K562 (cell line): ENCODE data around the gene RUVBL1. TPM values are rescaled to one million over a fixed set of nuclear protein-coding genes. Genes with fewer than 3 reads are reported as not detected.

ENCODE experiments used
- BRF1 ChIP-seq: IDR thresholded peaks from 3 replicates; pipeline ENCODE4 v1.6.1; 2011; ENCODE audit warnings: borderline replicate concordance, mild to moderate bottlenecking; ENCODE audit not compliant: insufficient read length; ENCODE audit errors: extremely low read depth
- CC2D1A ChIP-seq: fragments of 450-650 bp; IDR thresholded peaks from 2 replicates; pipeline ENCODE4 v1.6.1; 2017; ENCODE audit warnings: mild to moderate bottlenecking
- EP400 ChIP-seq: fragments of 450-650 bp; IDR thresholded peaks from 2 replicates; pipeline ENCODE4 v1.6.1; 2017; ENCODE audit warnings: antibody characterized with exemption, mild to moderate bottlenecking, moderate library complexity
- GABPA ChIP-seq: fragments of 200-800 bp; sonication (Bioruptor generic); conservative IDR thresholded peaks from 2 replicates; pipeline ENCODE4 v1.6.1; 2016; ENCODE audit warnings: low read depth, missing genetic modification characterization, missing compliant biosample characterization
- JUNB ChIP-seq: fragments of 450-650 bp; formaldehyde crosslinking; conservative IDR thresholded peaks from 2 replicates; pipeline ENCODE4 v1.4.0; 2020; ENCODE audit warnings: mild to moderate bottlenecking
- L3MBTL2 ChIP-seq: fragments of 450-650 bp; IDR thresholded peaks from 2 replicates; pipeline ENCODE4 v1.6.1; 2016; ENCODE audit warnings: mild to moderate bottlenecking, moderate library complexity
- NFRKB ChIP-seq: fragments of 450-650 bp; IDR thresholded peaks from 2 replicates; pipeline ENCODE4 v1.6.1; 2016; ENCODE audit warnings: low read depth
- NR3C1 ChIP-seq: sonication (generic); formaldehyde crosslinking; IDR thresholded peaks from 2 replicates; pipeline ENCODE4 v1.8.1; 2022; ENCODE audit warnings: missing genetic modification reagents
- RB1 ChIP-seq: fragments of 450-650 bp; IDR thresholded peaks from 2 replicates; pipeline ENCODE4 v1.6.1; 2017; ENCODE audit warnings: low read depth, mild to moderate bottlenecking
- SAP30 ChIP-seq: fragments of 200-600 bp; sonication (generic); IDR thresholded peaks from 2 replicates; pipeline ENCODE4 v1.6.1; 2012; ENCODE audit warnings: borderline replicate concordance, low read depth, mild to moderate bottlenecking, moderate library complexity, low read length, control low read depth, inconsistent platforms; ENCODE audit not compliant: insufficient read depth, poor library complexity, severe bottlenecking
- SREBF1 ChIP-seq: fragments of 150-350 bp; IDR thresholded peaks from 2 replicates; pipeline ENCODE4 v1.6.1; 2014; ENCODE audit warnings: antibody characterized with exemption, low read depth, low read length, borderline replicate concordance
- ZNF174 ChIP-seq: fragments of 250-450 bp; sonication (Bioruptor Pico); IDR thresholded peaks from 2 replicates; pipeline ENCODE4 v1.4.0; 2020; ENCODE audit warnings: mild to moderate bottlenecking
- polyA plus RNA-seq, 8 experiments: library from polyadenylated mRNA; depleted of rRNA in 4 of 8; stranded (reverse) in 5 of 8; unstranded in 3 of 8; fragments of >200 nt; fragmentation: Nextera tagmentation in 2 of 8; fragmentation: Illumina TruSeq in 1 of 8; extraction: Ambion mirVana in 2 of 8; extraction: Trizol in 1 of 8; gene quantifications; 2 replicates each; pipeline versions ENCODE4 v1.2.1 to v1.2.3, GENCODE V29; 2011 to 2014; ENCODE audit warnings: inconsistent platforms in 1 of 8, missing spikeins in 1 of 8
- total RNA-seq, 7 experiments: library from RNA; depleted of rRNA in 6 of 7; stranded (reverse); fragments of >200 nt in 6 of 7; fragmentation: Illumina TruSeq in 2 of 7; extraction: Trizol in 2 of 7; gene quantifications; 2 replicates each; pipeline versions ENCODE4 v1.2.1 to v1.2.3, GENCODE V29; 2011 to 2021; ENCODE audit warnings: low replicate concordance in 1 of 7
- TF ChIP-seq, protein P1 (sequence below), 2 experiments: IDR thresholded peaks; 2 replicates each; pipeline ENCODE4 v1.6.1; 2011; ENCODE audit warnings: borderline replicate concordance in 1 of 2, control low read depth in 1 of 2, low read depth in 1 of 2, low read length in 1 of 2, mild to moderate bottlenecking in 1 of 2, mixed read lengths in 1 of 2, moderate library complexity in 1 of 2; ENCODE audit not compliant: insufficient read depth in 1 of 2, insufficient read length in 1 of 2, poor library complexity in 1 of 2, severe bottlenecking in 1 of 2; ENCODE audit errors: extremely low read depth in 1 of 2
- TF ChIP-seq, protein P2 (sequence below): conservative IDR thresholded peaks from 2 replicates; pipeline ENCODE4 v1.6.1; 2011; ENCODE audit warnings: low read depth, mild to moderate bottlenecking, low read length; ENCODE audit not compliant: control insufficient read depth
- TF ChIP-seq, protein P3 (sequence below), 2 experiments: fragments of 450-650 bp; conservative IDR thresholded peaks; 2 replicates each; pipeline ENCODE4 v1.6.1; 2017; ENCODE audit warnings: mild to moderate bottlenecking in 2 of 2, moderate library complexity in 2 of 2
- TF ChIP-seq, protein P4 (sequence below): fragments of 450-650 bp; formaldehyde crosslinking; IDR thresholded peaks from 2 replicates; pipeline ENCODE4 v1.4.0; 2020; ENCODE audit warnings: mild to moderate bottlenecking, moderate library complexity

Gene RUVBL1
- total and polyA plus RNA-seq, 9 of the 15 experiments (the other 6 are each of a cell fraction or from before 2014, with no cell fraction given), result 20.7 to 147 (median 113) TPM

DNA sequence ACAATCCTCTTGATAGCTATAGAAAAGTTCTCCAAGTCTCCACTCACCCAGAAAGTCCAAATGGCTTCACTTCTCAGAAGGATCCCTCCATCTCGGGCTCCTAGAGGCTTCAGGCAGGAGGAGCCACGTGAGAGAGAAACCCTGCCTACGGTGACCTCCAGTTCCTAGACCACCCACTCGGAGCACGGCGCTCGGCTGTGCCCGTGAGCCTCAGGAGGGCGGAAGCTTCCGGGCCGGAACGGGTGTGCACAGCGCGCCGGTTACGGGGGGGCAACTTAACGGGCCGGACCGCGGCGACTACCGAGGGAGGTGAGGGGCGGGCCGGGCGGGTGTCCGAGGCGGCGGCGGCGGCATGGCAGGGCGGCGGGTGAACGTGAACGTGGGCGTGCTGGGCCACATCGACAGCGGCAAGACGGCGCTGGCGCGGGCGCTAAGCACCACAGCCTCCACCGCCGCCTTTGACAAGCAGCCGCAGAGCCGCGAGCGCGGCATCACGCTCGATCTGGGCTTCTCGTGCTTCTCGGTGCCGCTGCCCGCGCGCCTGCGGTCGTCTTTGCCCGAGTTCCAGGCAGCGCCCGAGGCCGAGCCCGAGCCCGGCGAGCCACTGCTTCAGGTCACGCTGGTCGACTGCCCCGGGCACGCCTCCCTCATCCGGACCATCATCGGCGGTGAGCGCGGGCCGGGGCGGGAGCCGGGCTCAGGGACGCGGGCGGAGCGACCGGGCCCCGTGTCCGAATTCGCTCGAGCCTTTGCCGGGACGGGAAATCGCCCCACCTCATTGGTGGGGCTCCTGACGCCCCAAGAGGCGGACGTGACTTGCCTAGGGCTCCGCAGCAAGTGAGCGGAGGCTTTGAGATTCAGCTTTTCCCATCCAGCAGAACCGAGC lies 29.8 kb upstream of the RUVBL1 start, which contains the start of gene EEFSEC (continued):
- TF ChIP-seq EP400 (peak; percentile 62; the same call in 1 of the 2 replicates), JUNB (CRISPR knock-in tag) (no peak), RB1 (peak; percentile 66; the same call in 1 of the 2 replicates), NFRKB (0 out of 2 replicates have a peak, but pooled peaks have one; percentile 41), L3MBTL2 (peak; percentile 81), CC2D1A (peak; percentile 85), GABPA (peak; percentile 93), NR3C1 (CRISPR knock-in tag) (0 out of 2 replicates have a peak, but pooled peaks have one; percentile 64), BRF1 (no peak), SAP30 (peak; percentile 80), SREBF1 (no peak), ZNF174 (no peak)
- TF ChIP-seq, protein P1, sequence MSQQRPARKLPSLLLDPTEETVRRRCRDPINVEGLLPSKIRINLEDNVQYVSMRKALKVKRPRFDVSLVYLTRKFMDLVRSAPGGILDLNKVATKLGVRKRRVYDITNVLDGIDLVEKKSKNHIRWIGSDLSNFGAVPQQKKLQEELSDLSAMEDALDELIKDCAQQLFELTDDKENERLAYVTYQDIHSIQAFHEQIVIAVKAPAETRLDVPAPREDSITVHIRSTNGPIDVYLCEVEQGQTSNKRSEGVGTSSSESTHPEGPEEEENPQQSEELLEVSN (IDR thresholded peaks at IDR 0.05; ENCODE audit: borderline replicate concordance in 1 of 2, extremely low read depth in 1 of 2, insufficient read depth in 1 of 2, insufficient read length in 1 of 2, low read depth in 1 of 2, low read length in 1 of 2, poor library complexity in 1 of 2, severe bottlenecking in 1 of 2), result peak; percentile 47 to 79
- TF ChIP-seq, protein P2, sequence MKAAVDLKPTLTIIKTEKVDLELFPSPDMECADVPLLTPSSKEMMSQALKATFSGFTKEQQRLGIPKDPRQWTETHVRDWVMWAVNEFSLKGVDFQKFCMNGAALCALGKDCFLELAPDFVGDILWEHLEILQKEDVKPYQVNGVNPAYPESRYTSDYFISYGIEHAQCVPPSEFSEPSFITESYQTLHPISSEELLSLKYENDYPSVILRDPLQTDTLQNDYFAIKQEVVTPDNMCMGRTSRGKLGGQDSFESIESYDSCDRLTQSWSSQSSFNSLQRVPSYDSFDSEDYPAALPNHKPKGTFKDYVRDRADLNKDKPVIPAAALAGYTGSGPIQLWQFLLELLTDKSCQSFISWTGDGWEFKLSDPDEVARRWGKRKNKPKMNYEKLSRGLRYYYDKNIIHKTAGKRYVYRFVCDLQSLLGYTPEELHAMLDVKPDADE, result peak; percentile 43; the same call in 1 of the 2 replicates
- TF ChIP-seq, protein P3, sequence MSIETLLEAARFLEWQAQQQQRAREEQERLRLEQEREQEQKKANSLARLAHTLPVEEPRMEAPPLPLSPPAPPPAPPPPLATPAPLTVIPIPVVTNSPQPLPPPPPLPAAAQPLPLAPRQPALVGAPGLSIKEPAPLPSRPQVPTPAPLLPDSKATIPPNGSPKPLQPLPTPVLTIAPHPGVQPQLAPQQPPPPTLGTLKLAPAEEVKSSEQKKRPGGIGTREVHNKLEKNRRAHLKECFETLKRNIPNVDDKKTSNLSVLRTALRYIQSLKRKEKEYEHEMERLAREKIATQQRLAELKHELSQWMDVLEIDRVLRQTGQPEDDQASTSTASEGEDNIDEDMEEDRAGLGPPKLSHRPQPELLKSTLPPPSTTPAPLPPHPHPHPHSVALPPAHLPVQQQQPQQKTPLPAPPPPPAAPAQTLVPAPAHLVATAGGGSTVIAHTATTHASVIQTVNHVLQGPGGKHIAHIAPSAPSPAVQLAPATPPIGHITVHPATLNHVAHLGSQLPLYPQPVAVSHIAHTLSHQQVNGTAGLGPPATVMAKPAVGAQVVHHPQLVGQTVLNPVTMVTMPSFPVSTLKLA (conservative IDR thresholded peaks at IDR 0.05), result peak; percentile 28 to 63; a peak in 1 of 4 replicates
- TF ChIP-seq, protein P4, sequence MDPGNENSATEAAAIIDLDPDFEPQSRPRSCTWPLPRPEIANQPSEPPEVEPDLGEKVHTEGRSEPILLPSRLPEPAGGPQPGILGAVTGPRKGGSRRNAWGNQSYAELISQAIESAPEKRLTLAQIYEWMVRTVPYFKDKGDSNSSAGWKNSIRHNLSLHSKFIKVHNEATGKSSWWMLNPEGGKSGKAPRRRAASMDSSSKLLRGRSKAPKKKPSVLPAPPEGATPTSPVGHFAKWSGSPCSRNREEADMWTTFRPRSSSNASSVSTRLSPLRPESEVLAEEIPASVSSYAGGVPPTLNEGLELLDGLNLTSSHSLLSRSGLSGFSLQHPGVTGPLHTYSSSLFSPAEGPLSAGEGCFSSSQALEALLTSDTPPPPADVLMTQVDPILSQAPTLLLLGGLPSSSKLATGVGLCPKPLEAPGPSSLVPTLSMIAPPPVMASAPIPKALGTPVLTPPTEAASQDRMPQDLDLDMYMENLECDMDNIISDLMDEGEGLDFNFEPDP, result no peak
